ENCODE measurements around the gene TRIM65. TPM values are rescaled to one million over a fixed set of nuclear protein-coding genes. Genes with fewer than 3 reads are reported as not detected.

The TRIM65 gene
- total and polyA plus RNA-seq, 2 experiments from 2014 or later: 13.8 to 54.0 TPM

GRCh38 chr17:75899353-75899752 lies 2.6 kb upstream of the TRIM65 start:
- no peak overlapping the region for H3K4me3 Mint-ChIP-seq
- H3K36me3 Mint-ChIP-seq (ENCODE audit: low read depth): peaks cover 44% of the 10 kb centered on the region
- no peak overlapping the region for H3K27ac Mint-ChIP-seq

More at GRCh38 chr17:75899353-75899752, 2.6 kb upstream of the TRIM65 start:
- no peak overlapping the region for H3K4me3 ChIP-seq
- H3K9me2 ChIP-seq (ENCODE audit: insufficient read depth): no peaks in the 10 kb centered on the region
- H3K79me2 ChIP-seq (replicated peaks; ENCODE audit: insufficient read depth): peaks cover 30% of the 10 kb centered on the region
- H3F3A ChIP-seq (replicated peaks; ENCODE audit: low read depth): peaks cover 44% of the 10 kb centered on the region
- TF ChIP-seq REST (IDR thresholded peaks at IDR 0.05; ENCODE audit: unreplicated experiment) (no peak), ETS1 (IDR thresholded peaks at IDR 0.05) (no peak), CTCF (conservative IDR thresholded peaks at IDR 0.05; ENCODE audit: low read depth in 2 of 2) (no peak), CREB1 (CRISPR knock-in tag; IDR thresholded peaks at IDR 0.05; ENCODE audit: low read depth) (no peak)
- peaks cover 10% of the 10 kb centered on the region for H3K27me3 Mint-ChIP-seq (ENCODE audit: insufficient read depth, low read depth, poor library complexity)
- peak overlapping the region; percentile 39; the same call in 1 of the 2 replicates for H3K27ac ChIP-seq (ENCODE audit: low read depth)
- H3K27me3 ChIP-seq (ENCODE audit: insufficient read depth): no peaks in the 10 kb centered on the region
- peaks cover 6% of the 10 kb centered on the region; the same call in 1 of the 2 replicates for H4K20me1 ChIP-seq (replicated peaks; ENCODE audit: insufficient read depth)
- H3K4me1 Mint-ChIP-seq: peaks cover 18% of the 10 kb centered on the region
- H2AFZ ChIP-seq: no peak overlapping the region
- DNase-seq (ENCODE audit: low spot score) (no peak), ATAC-seq (no peak)
- no peak overlapping the region for H3K4me2 ChIP-seq
- peaks cover 24% of the 10 kb centered on the region for H3K4me1 ChIP-seq (ENCODE audit: insufficient read depth)
- H3K36me3 ChIP-seq (ENCODE audit: insufficient read depth): peaks cover 13% of the 10 kb centered on the region
- no peaks in the 10 kb centered on the region for H3K9me3 Mint-ChIP-seq
